Testis (tissue), 3 donors: ENCODE data around the gene KRTAP13-2. TPM values are rescaled to one million over a fixed set of nuclear protein-coding genes. Genes with fewer than 3 reads are reported as not detected.

Source experiments
- DNase-seq: peaks from one replicate; pipeline ENCODE4 v3.0.0-alpha.2; 2019
- H3K27ac ChIP-seq, 2 donors: fragments of 200-600 bp; sonication (generic); one replicate each; pipeline ENCODE4 v1.5.1; 2019
- H3K27me3 ChIP-seq: fragments of 200-600 bp; sonication (generic); one replicate; pipeline ENCODE4 v1.5.1; 2019
- H3K36me3 ChIP-seq: fragments of 200-600 bp; sonication (generic); one replicate; pipeline ENCODE4 v1.5.1; 2017; ENCODE audit warnings: low read depth; ENCODE audit errors: missing control alignments
- H3K4me1 ChIP-seq: fragments of 200-600 bp; sonication (generic); one replicate; pipeline ENCODE4 v1.5.1; 2019
- H3K4me3 ChIP-seq, 2 donors: fragments of 200-600 bp; sonication (generic); one replicate each; pipeline ENCODE4 v1.5.1; 2017 to 2019
- H3K9me3 ChIP-seq: fragments of 200-600 bp; sonication (generic); one replicate; pipeline ENCODE4 v1.5.1; 2017
- CTCF ChIP-seq, 3 experiments: fragments of 450-650 bp in 2 of 3; fragments of 200-600 bp in 1 of 3; sonication (generic) in 1 of 3; IDR thresholded peaks; one replicate each; pipeline ENCODE4 v1.5.1; 2016 to 2019; ENCODE audit warnings: antibody characterized with exemption in 3 of 3, mild to moderate bottlenecking in 2 of 3, moderate library complexity in 1 of 3
- POLR2A ChIP-seq: fragments of 450-650 bp; IDR thresholded peaks from one replicate; pipeline ENCODE4 v1.6.1; 2017; ENCODE audit warnings: antibody characterized with exemption, mild to moderate bottlenecking, moderate library complexity
- WGBS, 2 donors: methylation state at CpG; one replicate each; pipeline ENCODE4 v1.1.5; 2018; 5-methylcytosine and 5-hydroxymethylcytosine counted together
- intact Hi-C: fragments of 100-400 bp; cut with DNase I; formaldehyde crosslinking; loops from one replicate; pipeline ENCODE4 v1.15.1; 2023; ENCODE audit warnings: low total_unique reads
- polyA plus RNA-seq: library from polyadenylated mRNA; stranded (reverse); fragments of 350-450 nt; fragmentation: Illumina TruSeq; extraction: RNeasy Lipid Tissue Mini Kit (QIAGEN cat#74804); gene quantifications from one replicate; pipeline ENCODE4 v1.2.3, GENCODE V29; 2014; ENCODE audit warnings: low read depth, low replicate concordance; ENCODE audit not compliant: insufficient read depth
- total RNA-seq, 2 donors: library from RNA; depleted of rRNA; stranded (reverse); fragments of >200 nt; gene quantifications; one replicate each; pipeline ENCODE4 v1.2.3, GENCODE V29; 2016

KRTAP13-2 gene
- total and polyA plus RNA-seq, 3 donors from 2014 or later = not detected

- Histone ChIP-seq H3K4me3 (no peak overlapping the region), H3K27me3 (no peaks in the 10 kb centered on the region), H3K4me1 (no peaks in the 10 kb centered on the region), H3K9me3 (no peaks in the 10 kb centered on the region), H3K36me3 (no peaks in the 10 kb centered on the region), H3K27ac (no peak overlapping the region)
- intact Hi-C loops = no loop called here
- 59 to 60% methylated on average over 3 of the region's 3 CpGs for WGBS, 2 donors
- TF ChIP-seq CTCF (IDR thresholded peaks at IDR 0.05) (no peak), POLR2A (no peak)
- no peak for DNase-seq
These were observed 22.5 kb downstream of the KRTAP13-2 start for GRCh38 chr21:30349572-30349971.

- TF ChIP-seq CTCF (IDR thresholded peaks at IDR 0.05) (no peak), POLR2A (no peak)
- Histone ChIP-seq H3K4me1 (no peaks in the 10 kb centered on the region), H3K9me3 (no peaks in the 10 kb centered on the region), H3K4me3 (no peak within 1 kb of the TSS), H3K36me3 (no peaks in the 10 kb centered on the region), H3K27ac (no peak within 1 kb of the TSS), H3K27me3 (no peaks in the 10 kb centered on the region)
- intact Hi-C loops = no loop called here
- 86 to 93% methylated on average over 2 to 4 of the region's 4 CpGs for WGBS, 2 donors
- no peak for DNase-seq
These were observed 23.6 kb downstream of the KRTAP13-2 start, which contains the start of gene KRTAP23-1 for GRCh38 chr21:30348506-30348905. Gene KRTAP23-1 (minus strand): TSS chr21:30348606. CDS start chr21:30348606, 0 bp downstream.

- TF ChIP-seq POLR2A (no peak), CTCF (IDR thresholded peaks at IDR 0.05) (no peak)
- Histone ChIP-seq H3K36me3 (no peaks in the 10 kb centered on the region), H3K27ac (no peak overlapping the region), H3K27me3 (no peaks in the 10 kb centered on the region), H3K4me3 (no peak overlapping the region), H3K9me3 (no peaks in the 10 kb centered on the region), H3K4me1 (no peaks in the 10 kb centered on the region)
- 75 to 82% methylated on average over 2 of the region's 2 CpGs for WGBS, 2 donors
- DNase-seq = no peak
- intact Hi-C loops = no loop called here
These were observed 27.1 kb downstream of the KRTAP13-2 start for GRCh38 chr21:30345014-30345413.

- H3K4me3 ChIP-seq = no peak overlapping the region
- H3K27me3 ChIP-seq = no peaks in the 10 kb centered on the region
- H3K27ac ChIP-seq = no peak overlapping the region
- H3K9me3 ChIP-seq = no peaks in the 10 kb centered on the region
- no peaks in the 10 kb centered on the region for H3K36me3 ChIP-seq
- intact Hi-C loops = no loop called here
- DNase-seq = peak; percentile 77
- no peaks in the 10 kb centered on the region for H3K4me1 ChIP-seq
- 88 to 94% methylated on average over 2 of the region's 2 CpGs for WGBS, 2 donors
- no peak for TF ChIP-seq POLR2A
- TF ChIP-seq CTCF (IDR thresholded peaks at IDR 0.05) = peak; percentile 88 to 96 (median 89)
These were observed 31.1 kb downstream of the KRTAP13-2 start for GRCh38 chr21:30340714-30341573.

GRCh38 chr21:30338717-30339116 is 33.4 kb downstream of the KRTAP13-2 start:
- Histone ChIP-seq H3K9me3 (no peaks in the 10 kb centered on the region), H3K36me3 (no peaks in the 10 kb centered on the region), H3K4me3 (no peak overlapping the region), H3K4me1 (no peaks in the 10 kb centered on the region), H3K27ac (no peak overlapping the region), H3K27me3 (no peaks in the 10 kb centered on the region)
- intact Hi-C loops = no loop called here
- TF ChIP-seq CTCF (IDR thresholded peaks at IDR 0.05) = no peak
- DNase-seq = no peak
- WGBS, 2 donors = 86 to 96% methylated on average over 4 of the region's 4 CpGs
